Mesenchymal stem cell (in vitro differentiated cells and primary cell): ENCODE results near the gene GLI3.

Experiments
- DNase-seq: peaks from one replicate; pipeline ENCODE4 v3.0.0-alpha.2; 2013
- H2AFZ ChIP-seq: one replicate; pipeline ENCODE4 v1.6.1; 2013; ENCODE audit warnings: low read depth, mild to moderate bottlenecking, control low read depth, inconsistent platforms, low read length, moderate library complexity
- H2AK5ac ChIP-seq: 2 replicates; pipeline ENCODE4 v1.6.1; 2013; ENCODE audit warnings: low read length, moderate library complexity, mild to moderate bottlenecking, inconsistent platforms; ENCODE audit not compliant: severe bottlenecking
- H2BK120ac ChIP-seq: one replicate; pipeline ENCODE4 v1.6.1; 2013; ENCODE audit warnings: low read depth, mild to moderate bottlenecking, inconsistent platforms, low read length, moderate library complexity
- H2BK12ac ChIP-seq, 2 experiments: one replicate each; pipeline ENCODE4 v1.6.1; 2013; ENCODE audit warnings: inconsistent platforms in 2 of 2, low read length in 2 of 2, mild to moderate bottlenecking in 2 of 2, moderate library complexity in 2 of 2, control low read depth in 1 of 2
- H2BK15ac ChIP-seq: one replicate; pipeline ENCODE4 v1.6.1; 2013; ENCODE audit warnings: mild to moderate bottlenecking, low read depth, inconsistent platforms; ENCODE audit not compliant: poor library complexity, severe bottlenecking
- H2BK5ac ChIP-seq: 2 replicates; pipeline ENCODE4 v1.6.1; 2013; ENCODE audit warnings: low read depth, mild to moderate bottlenecking, low read length, control low read depth, inconsistent platforms; ENCODE audit not compliant: poor library complexity, severe bottlenecking
- H3K14ac ChIP-seq, 2 experiments: one replicate each; pipeline ENCODE4 v1.6.1; 2013; ENCODE audit warnings: inconsistent platforms in 2 of 2, low read length in 2 of 2, control low read depth in 1 of 2, mild to moderate bottlenecking in 1 of 2, moderate library complexity in 1 of 2
- H3K18ac ChIP-seq, 2 experiments: one replicate each; pipeline ENCODE4 v1.6.1; 2013; ENCODE audit warnings: inconsistent platforms in 2 of 2, low read length in 2 of 2, control low read depth in 1 of 2, low read depth in 1 of 2, mild to moderate bottlenecking in 1 of 2
- H3K23ac ChIP-seq, 2 experiments: one replicate each; pipeline ENCODE4 v1.6.1; 2013; ENCODE audit warnings: inconsistent platforms in 2 of 2, low read length in 2 of 2, mild to moderate bottlenecking in 2 of 2, moderate library complexity in 2 of 2, control low read depth in 1 of 2
- H3K27ac ChIP-seq: 2 replicates; pipeline ENCODE4 v1.5.1; 2013; ENCODE audit warnings: mild to moderate bottlenecking, moderate library complexity, low read length, control low read depth, inconsistent platforms; ENCODE audit not compliant: poor library complexity, severe bottlenecking
- H3K27me3 ChIP-seq, 2 experiments: 2 replicates each; pipeline versions ENCODE4 v1.6.1 to v1.7.0; 2013; ENCODE audit warnings: low read length in 2 of 2, mild to moderate bottlenecking in 2 of 2, moderate library complexity in 2 of 2, control low read depth in 1 of 2, inconsistent platforms in 1 of 2; ENCODE audit not compliant: control insufficient read depth in 1 of 2, insufficient read depth in 1 of 2
- H3K36me3 ChIP-seq, 2 experiments: 2 replicates each; pipeline versions ENCODE4 v1.6.1 to v1.7.0; 2013; ENCODE audit warnings: low read length in 2 of 2, control low read depth in 1 of 2, inconsistent platforms in 1 of 2, low read depth in 1 of 2, mild to moderate bottlenecking in 1 of 2; ENCODE audit not compliant: insufficient read depth in 2 of 2, control insufficient read depth in 1 of 2
- H3K4ac ChIP-seq, 2 experiments: one replicate each; pipeline ENCODE4 v1.6.1; 2013; ENCODE audit warnings: inconsistent platforms in 2 of 2, low read length in 2 of 2, mild to moderate bottlenecking in 2 of 2, moderate library complexity in 2 of 2, control low read depth in 1 of 2, low read depth in 1 of 2
- H3K4me1 ChIP-seq: 2 replicates; pipeline ENCODE4 v1.6.1; 2013; ENCODE audit warnings: low read depth, low read length, control low read depth; ENCODE audit not compliant: control insufficient read depth, insufficient read depth
- H3K4me2 ChIP-seq: 2 replicates; pipeline ENCODE4 v1.6.1; 2013; ENCODE audit warnings: low read length, mild to moderate bottlenecking, inconsistent platforms; ENCODE audit not compliant: poor library complexity, severe bottlenecking
- H3K4me3 ChIP-seq, 2 experiments: 2 replicates each; pipeline versions ENCODE4 v1.5.1 to v1.7.0; 2013; ENCODE audit warnings: low read length in 2 of 2, mild to moderate bottlenecking in 2 of 2, control low read depth in 1 of 2, low read depth in 1 of 2; ENCODE audit not compliant: insufficient read depth in 1 of 2
- H3K79me1 ChIP-seq: replicated peaks from 2 replicates; pipeline ENCODE4 v1.6.1; 2013; ENCODE audit warnings: mild to moderate bottlenecking, control low read depth, low read length, inconsistent platforms; ENCODE audit not compliant: poor library complexity, severe bottlenecking
- H3K9ac ChIP-seq: 2 replicates; pipeline ENCODE4 v1.7.0; 2013; ENCODE audit warnings: mild to moderate bottlenecking, low read length, moderate library complexity
- H3K9me3 ChIP-seq: 2 replicates; pipeline ENCODE4 v1.7.0; 2013; ENCODE audit warnings: mild to moderate bottlenecking, low read length; ENCODE audit not compliant: control insufficient read depth
- H4K8ac ChIP-seq: one replicate; pipeline ENCODE4 v1.6.1; 2013; ENCODE audit warnings: inconsistent platforms, mild to moderate bottlenecking, low read length, moderate library complexity
- H4K91ac ChIP-seq: one replicate; pipeline ENCODE4 v1.6.1; 2013; ENCODE audit warnings: mild to moderate bottlenecking, low read length, inconsistent platforms
- WGBS: methylation state at CpG from one replicate; pipeline ENCODE4 v1.1.7; 2013; ENCODE audit warnings: mixed read lengths; 5-methylcytosine and 5-hydroxymethylcytosine counted together

Gene GLI3

DNA sequence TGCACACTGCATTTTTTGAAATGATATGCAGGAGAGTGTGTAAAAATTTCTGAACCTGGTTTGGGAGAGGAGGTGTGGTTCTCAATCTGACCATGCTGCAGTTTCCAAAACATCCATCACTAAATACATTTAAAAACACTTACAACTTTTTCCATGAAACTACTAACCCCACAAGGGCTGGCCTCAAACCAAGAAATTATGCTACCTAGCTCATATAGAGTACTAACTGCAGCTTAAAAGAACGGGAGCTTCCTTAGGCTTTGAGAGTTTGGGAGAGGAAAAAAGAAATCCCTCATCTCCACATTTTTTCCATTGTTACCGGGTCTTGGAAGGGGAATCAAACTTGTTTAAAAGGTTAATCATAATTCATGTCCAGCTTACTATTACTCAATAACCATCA lies 214.2 kb downstream of the GLI3 start:
- DNase-seq = no peak

DNA sequence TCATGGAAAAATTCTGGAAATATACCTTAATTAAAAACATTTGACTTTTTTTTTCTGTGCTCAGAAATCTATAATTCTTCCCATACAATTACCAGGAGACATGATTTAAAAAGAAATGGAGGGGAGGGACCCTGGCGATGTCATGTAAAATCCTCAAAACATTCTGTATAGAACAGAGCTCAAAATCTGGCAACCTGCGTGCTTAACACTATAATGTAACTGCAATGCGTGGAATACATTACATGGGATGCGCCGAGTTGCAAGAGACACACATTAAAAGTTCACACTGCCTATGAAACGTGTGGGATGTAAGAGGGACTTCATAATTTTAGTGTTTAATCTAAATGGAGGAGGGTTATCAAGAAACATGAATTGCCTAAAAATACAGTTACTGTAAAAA lies 215.0 kb downstream of the GLI3 start:
- Histone ChIP-seq H3K79me1 (no peaks in the 10 kb centered on the region), H3K14ac (no peak overlapping the region)

More for the DNA sequence above, 214.2 kb downstream of the GLI3 start:
- H3K14ac ChIP-seq = no peak overlapping the region
- no peak overlapping the region for H2BK120ac ChIP-seq
- no peak overlapping the region for H3K4me3 ChIP-seq
- peaks cover 19 to 77% of the 10 kb centered on the region in 2 experiments for H3K36me3 ChIP-seq
- H3K18ac ChIP-seq = no peak overlapping the region
- no peaks in the 10 kb centered on the region for H3K27me3 ChIP-seq
- no peak overlapping the region for H3K27ac ChIP-seq
- H3K9ac ChIP-seq = no peak overlapping the region
- no peak overlapping the region for H4K91ac ChIP-seq
- H2BK15ac ChIP-seq = no peak overlapping the region
- H3K79me1 ChIP-seq = no peaks in the 10 kb centered on the region
- WGBS = 80% methylated on average over 1 of the region's 2 CpGs
- H3K4ac ChIP-seq = no peak overlapping the region
- no peak overlapping the region for H4K8ac ChIP-seq
- H2BK12ac ChIP-seq = no peak overlapping the region
- H3K4me2 ChIP-seq = no peak overlapping the region
- H3K4me1 ChIP-seq = no peaks in the 10 kb centered on the region
- H2AK5ac ChIP-seq = no peak overlapping the region
- no peaks in the 10 kb centered on the region for H3K9me3 ChIP-seq
- no peak overlapping the region for H3K23ac ChIP-seq
- H2BK5ac ChIP-seq = no peak overlapping the region
- no peak overlapping the region for H2AFZ ChIP-seq

DNA sequence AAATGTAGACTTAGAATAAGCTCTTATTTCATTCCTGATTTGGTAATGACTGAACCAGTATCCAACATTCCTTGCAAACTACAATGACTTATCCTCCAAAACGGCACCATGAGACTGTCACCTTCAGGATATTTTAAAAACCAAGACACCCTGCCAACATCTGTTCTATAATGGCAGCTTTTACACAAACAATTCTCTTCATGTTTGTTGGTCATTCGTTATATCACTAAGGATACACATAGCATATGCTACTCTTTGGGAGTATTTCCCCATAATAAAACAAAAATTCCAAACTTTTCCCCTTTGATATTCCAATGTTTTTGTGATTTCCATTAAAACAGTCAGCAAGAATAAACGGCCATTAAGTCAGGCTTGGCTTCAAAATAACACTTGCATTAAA lies 215.4 kb downstream of the GLI3 start:
- no peaks in the 10 kb centered on the region for H3K4me1 ChIP-seq
- DNase-seq = no peak
- no peak overlapping the region for H3K14ac ChIP-seq
- no peak overlapping the region for H3K23ac ChIP-seq
- H3K9ac ChIP-seq = no peak overlapping the region
- peaks cover 19 to 78% of the 10 kb centered on the region in 2 experiments for H3K36me3 ChIP-seq
- no peak overlapping the region for H2BK12ac ChIP-seq
- peaks cover 1% of the 10 kb centered on the region for H3K79me1 ChIP-seq
- no peak overlapping the region for H2BK15ac ChIP-seq
- H4K91ac ChIP-seq = no peak overlapping the region
- H2AFZ ChIP-seq = no peak overlapping the region
- no peak overlapping the region for H2BK5ac ChIP-seq
- H3K18ac ChIP-seq = no peak overlapping the region
- no peak overlapping the region for H3K4ac ChIP-seq
- H3K4me2 ChIP-seq = no peak overlapping the region
- no peak overlapping the region for H4K8ac ChIP-seq
- 94% methylated on average over 2 of the region's 3 CpGs for WGBS
- no peaks in the 10 kb centered on the region for H3K27me3 ChIP-seq
- no peak overlapping the region for H2BK120ac ChIP-seq
- no peak overlapping the region for H3K4me3 ChIP-seq
- H3K9me3 ChIP-seq = no peaks in the 10 kb centered on the region
- H2AK5ac ChIP-seq = no peak overlapping the region
- H3K27ac ChIP-seq = no peak overlapping the region

More for the DNA sequence above, 215.0 kb downstream of the GLI3 start:
- Histone ChIP-seq H2BK120ac (no peak overlapping the region), H3K4me3 (no peak overlapping the region), H2AK5ac (no peak overlapping the region), H3K9me3 (no peaks in the 10 kb centered on the region), H3K18ac (no peak overlapping the region), H3K23ac (no peak overlapping the region), H2AFZ (no peak overlapping the region), H4K8ac (no peak overlapping the region), H3K27me3 (no peaks in the 10 kb centered on the region), H3K4me2 (no peak overlapping the region), H3K27ac (no peak overlapping the region), H3K36me3 (peaks cover 19 to 78% of the 10 kb centered on the region in 2 experiments), H3K9ac (no peak overlapping the region), H2BK12ac (no peak overlapping the region), H3K4me1 (no peaks in the 10 kb centered on the region), H2BK5ac (no peak overlapping the region), H3K4ac (no peak overlapping the region), H2BK15ac (no peak overlapping the region), H4K91ac (no peak overlapping the region)
- DNase-seq = no peak
- WGBS = 91% methylated on average over 6 of the region's 6 CpGs

DNA sequence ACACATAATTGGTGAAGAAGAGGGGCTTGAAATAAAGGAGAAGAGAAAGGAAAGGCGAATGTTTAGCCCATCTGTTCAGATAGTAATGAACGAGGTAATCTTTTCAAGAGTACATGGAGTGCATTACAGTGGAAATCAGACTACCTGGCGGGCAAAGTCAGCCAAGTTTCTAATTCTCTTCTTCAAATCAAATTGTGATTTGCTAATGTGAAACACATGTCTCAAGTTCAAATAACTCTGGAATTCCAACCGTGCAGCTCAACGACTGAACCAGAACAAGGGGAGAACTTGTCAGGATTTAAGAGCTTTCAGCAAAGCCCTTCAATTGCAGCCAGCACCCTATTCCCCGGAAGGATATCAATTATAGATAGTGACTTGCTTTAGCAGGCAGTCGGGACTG lies 216.9 kb downstream of the GLI3 start:
- no peak overlapping the region for H3K23ac ChIP-seq
- no peak overlapping the region for H2AK5ac ChIP-seq
- no peak overlapping the region for H3K18ac ChIP-seq
- no peak overlapping the region for H2BK120ac ChIP-seq
- 93% methylated on average over 7 of the region's 7 CpGs for WGBS
- H3K27ac ChIP-seq = no peak overlapping the region
- H3K36me3 ChIP-seq = peaks cover 12 to 69% of the 10 kb centered on the region in 2 experiments
- H2BK15ac ChIP-seq = no peak overlapping the region
- H3K9ac ChIP-seq = no peak overlapping the region
- no peak overlapping the region for H4K91ac ChIP-seq
- no peaks in the 10 kb centered on the region for H3K27me3 ChIP-seq
- H2BK12ac ChIP-seq = no peak overlapping the region
- no peak overlapping the region for H2AFZ ChIP-seq
- no peak overlapping the region for H3K4ac ChIP-seq
- no peak overlapping the region for H3K4me2 ChIP-seq
- no peak overlapping the region for H3K14ac ChIP-seq
- no peak overlapping the region for H4K8ac ChIP-seq
- H3K4me1 ChIP-seq = no peaks in the 10 kb centered on the region
- no peak overlapping the region for H2BK5ac ChIP-seq
- no peak overlapping the region for H3K4me3 ChIP-seq
- H3K79me1 ChIP-seq = peaks cover 1% of the 10 kb centered on the region
- H3K9me3 ChIP-seq = no peaks in the 10 kb centered on the region
- no peak for DNase-seq
